A549 (cell line): ENCODE data around the gene SMIM38. TPM values are rescaled to one million over a fixed set of nuclear protein-coding genes. Genes with fewer than 3 reads are reported as not detected.

Experiments used
- ATAC-seq, 2 experiments: fragments of 200-7000 bp in 1 of 2; fragments of >200 bp in 1 of 2; cut with Nextera tagmentation in 1 of 2; cut with Tn5 transposase in 1 of 2; 3 replicates each; pipeline versions ENCODE4 v1.8.0 to v1.9.1; 2018 to 2020; ENCODE audit warnings: mild to moderate bottlenecking in 1 of 2, moderate library complexity in 1 of 2
- CTCF ChIA-PET: fragments of 300-600 bp; sonication (Branson Sonifier 250); formaldehyde crosslinking; extraction: SDS; loops from one replicate; lab custom pipeline; 2021; ENCODE audit warnings: antibody characterized with exemption, inconsistent platforms; lab: Yijun Ruan, JAX
- POLR2A ChIA-PET: fragments of 350-600 bp; formaldehyde crosslinking; extraction: SDS; loops from one replicate; lab custom pipeline; 2021; ENCODE audit warnings: antibody characterized with exemption, inconsistent platforms; lab: Yijun Ruan, JAX
- DNase-seq, 2 experiments: peaks; one replicate each; pipeline versions ENCODE4 v3.0.0 to v3.0.0-alpha.2; 2011 to 2016; ENCODE audit warnings: low read depth in 1 of 2, low spot score in 1 of 2
- FAIRE-seq: peaks from 2 replicates; lab custom pipeline; 2011; peaks lifted over from hg19 to GRCh38; lab: Jason Lieb, UNC
- H3K27ac ChIP-seq, 2 experiments: fragments of >200 bp; sonication (Bioruptor Twin); formaldehyde crosslinking; 3 replicates each; pipeline ENCODE4 v1.5.1; 2016 to 2017
- H3K4me1 ChIP-seq: fragments of >200 bp; sonication (Bioruptor Twin); formaldehyde crosslinking; 3 replicates; pipeline ENCODE4 v1.6.1; 2016
- H3K4me2 ChIP-seq: fragments of >200 bp; sonication (Bioruptor Twin); formaldehyde crosslinking; 3 replicates; pipeline ENCODE4 v1.6.1; 2016
- H3K4me3 ChIP-seq: fragments of >200 bp; sonication (Bioruptor Twin); formaldehyde crosslinking; 3 replicates; pipeline ENCODE4 v1.5.1; 2016
- H3K9me3 ChIP-seq: fragments of >200 bp; sonication (Bioruptor Twin); formaldehyde crosslinking; 3 replicates; pipeline ENCODE4 v1.6.1; 2016
- BCL3 ChIP-seq: fragments of >200 bp; sonication (Bioruptor Twin); formaldehyde crosslinking; IDR thresholded peaks from 3 replicates; pipeline ENCODE4 v1.6.1; 2016
- CBX2 ChIP-seq: fragments of 200-600 bp; sonication (generic); IDR thresholded peaks from 2 replicates; pipeline ENCODE4 v1.6.1; 2016; ENCODE audit warnings: low read depth, mild to moderate bottlenecking, borderline replicate concordance
- CHD2 ChIP-seq: fragments of 150-350 bp; IDR thresholded peaks from 2 replicates; pipeline ENCODE4 v1.6.1; 2014; ENCODE audit warnings: low read length; ENCODE audit not compliant: partially characterized antibody
- ELK1 ChIP-seq: fragments of 150-350 bp; IDR thresholded peaks from 2 replicates; pipeline ENCODE4 v1.6.1; 2014; ENCODE audit warnings: low read depth, mild to moderate bottlenecking, low read length
- FOXS1 ChIP-seq: fragments of 250-450 bp; sonication (Bioruptor Pico); IDR thresholded peaks from 2 replicates; pipeline ENCODE4 v1.5.0; 2020; ENCODE audit warnings: mild to moderate bottlenecking, moderate library complexity
- HOXB5 ChIP-seq: fragments of 250-450 bp; sonication (Bioruptor Pico); IDR thresholded peaks from 2 replicates; pipeline ENCODE4 v1.5.0; 2020; ENCODE audit warnings: mild to moderate bottlenecking, moderate library complexity
- NR3C1 ChIP-seq: fragments of >200 bp; sonication (Bioruptor Twin); formaldehyde crosslinking; IDR thresholded peaks from 3 replicates; pipeline ENCODE4 v1.6.1; 2017
- PHF8 ChIP-seq: fragments of 200-600 bp; sonication (generic); IDR thresholded peaks from 2 replicates; pipeline ENCODE4 v1.6.1; 2016; ENCODE audit warnings: low read depth, mild to moderate bottlenecking, antibody characterized with exemption, moderate library complexity, borderline replicate concordance
- POLR2A ChIP-seq: IDR thresholded peaks from 2 replicates; pipeline ENCODE4 v1.6.1; 2012; ENCODE audit warnings: mild to moderate bottlenecking, low read length
- RAD21 ChIP-seq, 2 experiments: fragments of >200 bp in 1 of 2; sonication (Bioruptor Twin) in 1 of 2; formaldehyde crosslinking in 1 of 2; IDR thresholded peaks in 1 of 2; conservative IDR thresholded peaks in 1 of 2; 2 replicates in 1 of 2; 3 replicates in 1 of 2; pipeline ENCODE4 v1.6.1; 2012 to 2018; ENCODE audit warnings: inconsistent platforms in 1 of 2
- TFCP2L1 ChIP-seq: fragments of 250-450 bp; sonication (Bioruptor Pico); IDR thresholded peaks from 2 replicates; pipeline ENCODE4 v1.5.0; 2021; ENCODE audit warnings: mild to moderate bottlenecking
- TP53 ChIP-seq: fragments of 250-450 bp; sonication (Bioruptor Pico); IDR thresholded peaks from 2 replicates; pipeline ENCODE4 v1.5.0; 2021; ENCODE audit warnings: mild to moderate bottlenecking, moderate library complexity
- ZSCAN20 ChIP-seq: fragments of 250-450 bp; sonication (Bioruptor Pico); IDR thresholded peaks from 2 replicates; pipeline ENCODE4 v1.8.0; 2022; ENCODE audit warnings: mild to moderate bottlenecking, moderate library complexity
- WGBS: methylation state at CpG from one replicate; pipeline ENCODE4 v1.1.6; 2017; ENCODE audit errors: missing lambda C conversion rate; 5-methylcytosine and 5-hydroxymethylcytosine counted together
- polyA plus RNA-seq, 4 experiments: library from polyadenylated mRNA; depleted of rRNA in 3 of 4; stranded (reverse); fragments of >200 nt; fragmentation: RNase III in 1 of 4; extraction: RNeasy Plus Mini Kit Qiagen cat#74134 plus additional on column Dnase treatment in 1 of 4; gene quantifications; 2 replicates in 3 of 4; 3 replicates in 1 of 4; pipeline ENCODE4 v1.2.3, GENCODE V29; 2011 to 2017
- TF ChIP-seq, protein P1 (sequence below): fragments of 200-600 bp; sonication (generic); IDR thresholded peaks from 2 replicates; pipeline ENCODE4 v1.6.1; 2016; ENCODE audit warnings: antibody characterized with exemption, mild to moderate bottlenecking, moderate library complexity
- TF ChIP-seq, protein P2 (sequence below): fragments of 450-650 bp; IDR thresholded peaks from 2 replicates; pipeline ENCODE4 v1.6.1; 2014; ENCODE audit warnings: antibody characterized with exemption

The SMIM38 gene
- polyA plus RNA-seq, 2 of the 4 experiments (the other 2 are of a cell fraction), result 0.05 to 0.08 TPM

DNA sequence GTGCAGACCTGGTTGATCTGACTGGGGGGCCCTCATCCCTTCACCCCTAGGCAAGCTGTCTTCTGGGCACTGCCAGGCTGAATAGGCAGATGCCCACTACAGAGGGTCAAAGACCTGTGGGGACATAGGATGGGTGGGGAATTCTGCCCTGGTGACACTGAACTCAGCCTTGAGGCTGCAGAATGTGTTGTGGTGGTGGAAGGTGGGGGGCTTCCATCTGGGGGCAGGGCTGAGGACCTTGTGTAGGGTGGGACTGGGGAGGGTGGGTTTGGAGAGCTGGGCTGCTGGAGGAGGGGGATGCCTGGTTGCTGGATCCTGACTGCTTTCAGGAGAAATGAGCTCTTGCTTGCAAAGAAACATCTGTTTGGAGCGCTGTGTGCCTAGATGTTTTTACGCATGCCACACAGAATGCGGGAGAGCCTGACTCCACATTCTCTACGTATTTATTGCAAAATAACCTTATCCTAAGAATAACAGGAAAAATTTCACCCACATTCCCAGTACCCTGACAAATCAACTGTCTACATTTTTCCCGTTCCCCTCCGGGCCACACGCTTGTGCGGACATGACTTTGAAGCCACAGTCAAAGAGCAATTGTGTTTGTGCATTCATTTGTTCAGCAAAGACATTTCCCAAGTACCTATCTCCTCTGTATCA is 18.3 kb downstream of the SMIM38 start (continued):
- TF ChIP-seq, protein P1, sequence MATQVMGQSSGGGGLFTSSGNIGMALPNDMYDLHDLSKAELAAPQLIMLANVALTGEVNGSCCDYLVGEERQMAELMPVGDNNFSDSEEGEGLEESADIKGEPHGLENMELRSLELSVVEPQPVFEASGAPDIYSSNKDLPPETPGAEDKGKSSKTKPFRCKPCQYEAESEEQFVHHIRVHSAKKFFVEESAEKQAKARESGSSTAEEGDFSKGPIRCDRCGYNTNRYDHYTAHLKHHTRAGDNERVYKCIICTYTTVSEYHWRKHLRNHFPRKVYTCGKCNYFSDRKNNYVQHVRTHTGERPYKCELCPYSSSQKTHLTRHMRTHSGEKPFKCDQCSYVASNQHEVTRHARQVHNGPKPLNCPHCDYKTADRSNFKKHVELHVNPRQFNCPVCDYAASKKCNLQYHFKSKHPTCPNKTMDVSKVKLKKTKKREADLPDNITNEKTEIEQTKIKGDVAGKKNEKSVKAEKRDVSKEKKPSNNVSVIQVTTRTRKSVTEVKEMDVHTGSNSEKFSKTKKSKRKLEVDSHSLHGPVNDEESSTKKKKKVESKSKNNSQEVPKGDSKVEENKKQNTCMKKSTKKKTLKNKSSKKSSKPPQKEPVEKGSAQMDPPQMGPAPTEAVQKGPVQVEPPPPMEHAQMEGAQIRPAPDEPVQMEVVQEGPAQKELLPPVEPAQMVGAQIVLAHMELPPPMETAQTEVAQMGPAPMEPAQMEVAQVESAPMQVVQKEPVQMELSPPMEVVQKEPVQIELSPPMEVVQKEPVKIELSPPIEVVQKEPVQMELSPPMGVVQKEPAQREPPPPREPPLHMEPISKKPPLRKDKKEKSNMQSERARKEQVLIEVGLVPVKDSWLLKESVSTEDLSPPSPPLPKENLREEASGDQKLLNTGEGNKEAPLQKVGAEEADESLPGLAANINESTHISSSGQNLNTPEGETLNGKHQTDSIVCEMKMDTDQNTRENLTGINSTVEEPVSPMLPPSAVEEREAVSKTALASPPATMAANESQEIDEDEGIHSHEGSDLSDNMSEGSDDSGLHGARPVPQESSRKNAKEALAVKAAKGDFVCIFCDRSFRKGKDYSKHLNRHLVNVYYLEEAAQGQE, result no peak
- TF ChIP-seq POLR2A (no peak), PHF8 (no peak), HOXB5 (CRISPR knock-in tag) (no peak)
- TF ChIP-seq, all 56 proteins: peak for 0

- H3K4me1 ChIP-seq, result no peaks in the 10 kb centered on the region
- no peak overlapping the region for H3K4me3 ChIP-seq
- DNase-seq (no peak), FAIRE-seq (no peak), ATAC-seq (no peak)
- TF ChIP-seq NR3C1 (no peak), CHD2 (no peak), TP53 (CRISPR knock-in tag) (no peak), FOXS1 (CRISPR knock-in tag) (no peak), TFCP2L1 (no peak), ZSCAN20 (CRISPR knock-in tag) (no peak), CBX2 (no peak), ELK1 (no peak), BCL3 (no peak), RAD21 (conservative IDR thresholded peaks at IDR 0.05 in 1 of 2, IDR thresholded peaks at IDR 0.05 in 1 of 2) (no peak)
- TF ChIP-seq, protein P2, sequence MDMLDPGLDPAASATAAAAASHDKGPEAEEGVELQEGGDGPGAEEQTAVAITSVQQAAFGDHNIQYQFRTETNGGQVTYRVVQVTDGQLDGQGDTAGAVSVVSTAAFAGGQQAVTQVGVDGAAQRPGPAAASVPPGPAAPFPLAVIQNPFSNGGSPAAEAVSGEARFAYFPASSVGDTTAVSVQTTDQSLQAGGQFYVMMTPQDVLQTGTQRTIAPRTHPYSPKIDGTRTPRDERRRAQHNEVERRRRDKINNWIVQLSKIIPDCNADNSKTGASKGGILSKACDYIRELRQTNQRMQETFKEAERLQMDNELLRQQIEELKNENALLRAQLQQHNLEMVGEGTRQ, result no peak
- TF ChIP-seq, protein P1, result no peak
- WGBS, result 63% methylated on average over 2 of the region's 2 CpGs
- no peaks in the 10 kb centered on the region for H3K9me3 ChIP-seq
- ChIA-PET CTCF (interaction anchor here (0.6 to 0.7 kb wide), 2 partner anchors 17 to 236 kb away, joined by 3 read pairs; no protein-coding TSS in a partner anchor), POLR2A (no interaction called here)
- no peak overlapping the region for H3K4me2 ChIP-seq
- no peak overlapping the region for H3K27ac ChIP-seq
These were observed 19.1 kb downstream of the SMIM38 start for GRCh38 chr11:69174841-69175240.
